ENCODE data around the gene MTFMT.
A peak's percentile ranks its signal among the peaks of the same experiment; 100 is the strongest.
"Not testable (repeated sequence)": the region's sequence is repeated elsewhere in the genome, so short reads cannot be mapped to it uniquely, and the experiment has no call there.

Gene MTFMT

DNA sequence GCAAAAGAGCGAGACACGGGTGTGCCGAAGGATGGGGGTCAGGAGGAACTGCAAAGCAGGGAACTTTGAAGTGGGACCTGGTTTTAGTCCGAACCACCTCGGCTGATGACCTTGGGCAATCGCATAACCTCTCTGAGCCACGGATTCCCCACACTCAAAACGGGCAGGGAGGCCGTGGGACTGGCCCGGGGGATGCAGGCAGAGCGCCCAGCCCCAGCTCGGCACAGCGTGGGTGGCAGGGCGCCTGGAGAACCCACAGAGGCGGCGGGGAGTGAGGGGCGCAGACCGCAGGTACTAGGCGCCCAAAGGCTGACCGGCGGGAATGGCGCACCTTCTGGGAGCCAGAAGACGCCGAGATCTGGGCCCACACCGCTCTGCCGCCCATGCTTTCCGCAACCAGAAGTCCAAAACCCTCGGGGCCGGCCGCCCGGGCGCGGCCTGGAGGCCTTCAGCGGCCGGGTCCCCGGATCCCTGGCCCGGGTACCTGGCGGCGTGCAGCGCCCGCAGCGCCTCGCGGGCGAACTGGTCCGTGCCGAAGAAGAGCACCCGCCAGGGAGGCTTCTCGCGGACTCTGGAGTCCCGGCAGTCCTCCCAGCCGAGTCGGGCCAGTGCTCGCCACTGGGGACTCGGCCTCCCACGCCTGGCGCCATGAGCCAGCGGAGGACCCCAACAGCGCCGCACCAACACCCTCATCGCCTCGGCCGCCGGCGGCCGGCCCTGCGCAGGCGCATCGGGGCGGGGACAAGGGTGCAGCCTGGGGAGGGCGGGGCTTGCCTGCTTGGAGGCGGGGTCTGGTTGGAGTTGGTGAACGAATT is at the start of gene MTFMT:
Gene MTFMT, minus strand, starts transcription at position 719 of the 815 bp plus-strand sequence. Its CDS starts 26 bp downstream, at position 693.
- DNase-seq (ENCODE audit: low read depth in 1 of 2, low spot score in 1 of 2), result peak; percentile 88 to 90

DNA sequence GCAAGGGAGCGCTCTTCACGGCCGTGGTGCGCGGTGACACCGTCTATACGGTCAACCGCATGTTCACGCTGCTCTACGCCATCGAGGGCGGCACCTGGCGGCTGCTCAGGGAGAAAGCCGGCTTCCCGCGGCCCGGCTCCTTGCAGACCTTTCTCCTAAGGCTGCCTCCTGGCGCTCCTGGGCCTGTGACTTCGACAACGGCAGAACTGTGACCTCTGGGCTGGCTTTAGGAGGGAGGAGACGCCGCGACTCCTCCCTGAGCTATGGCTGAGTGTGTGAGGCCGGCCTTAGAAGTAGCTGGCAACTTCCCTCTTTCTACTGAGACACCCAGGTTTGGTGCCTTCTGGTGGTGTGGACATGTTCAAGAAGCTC is 48.5 kb upstream of the MTFMT start:
- DNase-seq (ENCODE audit: low read depth in 1 of 2, low spot score in 1 of 2), result peak; percentile 21 to 32

DNA sequence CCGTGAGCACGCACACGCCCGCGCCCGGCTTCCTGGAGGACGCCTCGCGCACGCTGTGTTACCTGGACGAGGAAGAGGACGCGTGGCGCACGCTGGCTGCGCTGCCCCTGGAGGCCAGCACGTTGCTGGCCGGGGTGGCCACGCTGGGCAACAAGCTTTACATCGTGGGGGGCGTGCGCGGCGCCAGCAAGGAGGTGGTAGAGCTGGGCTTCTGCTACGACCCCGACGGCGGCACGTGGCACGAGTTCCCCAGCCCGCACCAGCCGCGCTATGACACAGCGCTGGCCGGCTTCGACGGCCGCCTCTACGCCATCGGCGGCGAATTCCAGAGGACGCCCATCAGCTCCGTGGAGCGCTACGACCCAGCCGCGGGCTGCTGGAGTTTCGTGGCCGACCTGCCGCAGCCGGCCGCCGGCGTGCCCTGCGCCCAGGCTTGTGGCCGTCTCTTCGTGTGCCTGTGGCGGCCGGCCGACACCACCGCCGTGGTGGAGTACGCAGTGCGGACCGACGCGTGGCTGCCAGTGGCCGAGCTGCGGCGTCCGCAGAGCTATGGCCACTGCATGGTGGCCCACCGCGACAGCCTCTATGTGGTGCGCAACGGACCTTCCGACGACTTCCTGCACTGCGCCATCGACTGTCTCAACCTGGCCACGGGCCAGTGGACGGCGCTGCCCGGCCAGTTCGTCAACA is 48.0 kb upstream of the MTFMT start:
- DNase-seq (ENCODE audit: low read depth in 1 of 2, low spot score in 1 of 2), result no peak

DNA sequence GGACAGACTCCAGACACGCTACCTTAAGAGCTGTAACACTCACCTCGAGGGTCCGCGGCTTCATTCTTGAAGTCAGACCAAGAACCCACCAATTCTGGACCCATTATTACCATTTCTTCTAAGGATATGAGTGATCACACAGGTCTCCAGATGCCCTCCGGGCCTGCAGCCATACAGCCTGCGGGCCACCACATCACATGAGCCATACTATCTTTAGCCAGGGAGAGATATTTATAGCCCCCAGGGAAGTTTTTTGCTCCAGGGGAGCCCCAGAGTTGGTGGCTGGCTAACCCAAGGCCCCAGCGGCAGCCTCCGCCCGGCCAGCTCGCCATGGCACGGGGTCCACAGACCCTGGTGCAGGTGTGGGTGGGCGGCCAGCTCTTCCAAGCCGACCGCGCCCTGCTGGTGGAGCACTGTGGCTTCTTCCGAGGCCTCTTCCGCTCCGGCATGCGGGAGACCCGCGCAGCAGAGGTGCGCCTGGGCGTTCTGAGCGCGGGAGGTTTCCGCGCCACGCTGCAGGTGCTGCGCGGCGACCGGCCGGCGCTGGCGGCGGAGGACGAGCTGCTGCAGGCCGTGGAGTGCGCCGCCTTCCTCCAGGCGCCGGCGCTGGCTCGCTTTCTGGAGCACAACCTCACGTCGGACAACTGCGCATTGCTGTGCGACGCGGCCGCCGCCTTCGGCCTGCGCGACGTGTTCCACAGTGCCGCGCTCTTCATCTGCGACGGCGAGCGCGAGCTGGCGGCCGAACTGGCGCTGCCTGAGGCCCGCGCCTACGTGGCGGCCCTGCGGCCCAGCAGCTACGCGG is 47.2 kb upstream of the MTFMT start, which contains the start of gene KBTBD13:
Gene KBTBD13, plus strand, starts transcription at position 261 of the 805 bp plus-strand sequence. Its CDS starts 70 bp downstream, at position 331.
- no peak for DNase-seq (ENCODE audit: low read depth in 1 of 2, low spot score in 1 of 2)

DNA sequence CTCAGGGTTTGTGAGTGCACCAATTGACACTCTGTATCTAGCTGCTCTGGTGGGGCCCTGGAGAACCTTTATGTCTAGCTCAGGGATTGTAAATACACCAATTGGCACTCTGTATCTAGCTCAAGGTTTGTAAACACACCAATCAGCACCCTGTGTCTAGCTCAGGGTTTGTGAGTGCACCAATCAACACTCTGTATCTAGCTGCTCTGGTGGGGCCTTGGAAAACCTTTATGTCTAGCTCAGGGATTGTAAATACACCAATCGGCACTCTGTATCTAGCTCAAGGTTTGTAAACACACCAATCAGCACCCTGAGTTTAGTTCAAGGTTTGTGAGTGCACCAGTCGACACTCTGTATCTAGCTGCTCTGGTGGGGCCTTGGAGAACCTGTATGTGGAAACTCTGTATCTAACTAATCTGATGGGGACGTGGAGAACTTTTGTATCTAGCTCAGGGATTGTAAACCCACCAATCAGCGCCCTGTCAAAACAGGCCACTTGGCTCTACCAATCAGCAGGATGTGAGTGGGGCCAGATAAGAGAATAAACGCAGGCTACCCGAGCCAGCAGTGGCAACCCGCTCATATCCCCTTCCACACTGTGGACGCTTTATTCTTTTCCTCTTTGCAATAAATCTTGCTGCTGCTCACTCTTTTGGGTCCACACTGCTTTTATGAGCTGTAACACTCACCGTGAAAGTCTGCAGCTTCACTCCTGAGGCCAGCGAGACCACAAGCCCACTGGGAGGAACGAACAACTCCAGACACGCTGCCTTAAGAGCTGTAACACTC is 46.4 kb upstream of the MTFMT start:
- not testable (repeated sequence) for DNase-seq (ENCODE audit: low read depth in 1 of 2, low spot score in 1 of 2)

DNA sequence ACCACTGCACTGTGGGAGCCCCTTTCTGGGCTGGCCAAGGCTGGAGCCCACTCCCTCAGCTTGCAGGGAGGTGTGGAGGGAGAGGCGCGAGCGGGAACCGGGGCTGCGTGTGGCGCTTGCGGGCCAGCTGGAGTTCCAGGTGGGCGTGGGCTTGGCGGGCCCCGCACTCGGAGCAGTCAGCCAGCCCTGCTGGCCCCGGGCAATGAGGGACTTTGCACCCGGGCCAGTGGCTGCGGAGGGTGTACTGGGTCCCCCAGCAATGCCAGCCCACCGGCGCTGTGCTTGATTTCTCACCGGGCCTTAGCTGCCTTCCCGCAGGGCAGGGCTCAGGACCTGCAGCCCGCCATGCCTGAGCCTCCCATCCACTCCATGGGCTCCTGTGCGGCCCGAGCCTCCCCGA is 45.5 kb upstream of the MTFMT start:
- not testable (repeated sequence) for DNase-seq (ENCODE audit: low read depth in 1 of 2, low spot score in 1 of 2)

DNA sequence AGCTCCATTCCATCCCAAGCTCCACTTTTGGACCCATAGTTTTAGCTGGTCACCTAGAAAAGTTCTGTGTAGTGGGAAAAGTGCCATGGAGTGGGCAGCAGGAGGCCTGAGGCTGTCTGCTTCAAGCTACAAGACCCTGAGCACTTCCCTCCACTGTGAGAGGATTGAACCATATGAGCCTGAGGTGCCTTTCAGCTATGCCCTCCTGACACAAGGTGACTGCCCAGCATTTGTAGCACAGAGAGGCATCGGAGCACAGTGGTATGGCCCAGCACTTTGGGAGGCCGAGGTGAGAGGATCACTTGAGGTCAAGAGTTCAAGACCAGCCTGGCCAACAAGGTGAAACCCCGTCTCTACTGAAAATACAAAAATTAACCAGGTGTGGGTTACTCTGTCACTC is 43.2 kb upstream of the MTFMT start:
- DNase-seq (ENCODE audit: low read depth in 1 of 2, low spot score in 1 of 2), result no peak

DNA sequence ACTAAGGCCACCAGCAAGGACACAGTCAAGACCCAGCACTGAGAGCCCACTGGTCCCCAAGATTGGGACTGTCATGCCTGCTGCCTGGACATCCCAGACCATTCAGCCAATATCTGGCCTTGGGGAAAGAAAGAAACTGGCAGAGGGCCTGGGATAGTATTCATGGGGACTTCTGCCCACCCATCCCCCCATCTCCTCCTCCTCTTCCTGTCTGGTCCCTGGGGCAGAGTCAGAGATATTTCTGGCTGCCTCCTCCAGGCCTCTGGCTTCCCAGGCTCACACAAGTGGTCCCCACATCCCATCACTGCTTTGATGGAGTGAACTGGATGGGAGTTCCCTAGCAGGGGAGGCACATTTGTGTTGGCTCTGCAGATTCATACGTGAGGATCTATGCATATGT is 42.6 kb upstream of the MTFMT start:
- no peak for DNase-seq (ENCODE audit: low read depth in 1 of 2, low spot score in 1 of 2)

DNA sequence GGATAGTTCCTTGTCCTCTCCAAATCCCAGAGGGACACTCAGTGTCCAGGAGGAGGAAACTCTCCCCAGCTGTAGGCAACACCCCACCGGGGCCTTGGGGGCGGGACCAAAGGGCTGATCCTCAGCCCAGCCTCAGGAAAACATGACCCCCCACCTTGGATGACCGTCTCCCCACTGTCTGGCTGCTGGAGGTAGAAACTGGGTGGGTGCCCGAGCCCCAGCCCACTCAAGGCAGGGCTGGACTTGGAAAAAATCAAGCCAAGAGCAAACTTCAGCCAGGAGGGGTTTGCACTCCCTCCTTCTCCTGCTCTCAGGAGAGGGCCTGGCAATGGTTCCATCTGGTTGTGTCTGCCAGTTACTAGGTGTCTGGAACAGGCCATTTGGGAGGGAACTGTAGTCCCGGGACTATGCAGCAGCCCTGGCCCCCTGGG is 42.0 kb upstream of the MTFMT start:
- no peak for DNase-seq (ENCODE audit: low read depth in 1 of 2, low spot score in 1 of 2)

DNA sequence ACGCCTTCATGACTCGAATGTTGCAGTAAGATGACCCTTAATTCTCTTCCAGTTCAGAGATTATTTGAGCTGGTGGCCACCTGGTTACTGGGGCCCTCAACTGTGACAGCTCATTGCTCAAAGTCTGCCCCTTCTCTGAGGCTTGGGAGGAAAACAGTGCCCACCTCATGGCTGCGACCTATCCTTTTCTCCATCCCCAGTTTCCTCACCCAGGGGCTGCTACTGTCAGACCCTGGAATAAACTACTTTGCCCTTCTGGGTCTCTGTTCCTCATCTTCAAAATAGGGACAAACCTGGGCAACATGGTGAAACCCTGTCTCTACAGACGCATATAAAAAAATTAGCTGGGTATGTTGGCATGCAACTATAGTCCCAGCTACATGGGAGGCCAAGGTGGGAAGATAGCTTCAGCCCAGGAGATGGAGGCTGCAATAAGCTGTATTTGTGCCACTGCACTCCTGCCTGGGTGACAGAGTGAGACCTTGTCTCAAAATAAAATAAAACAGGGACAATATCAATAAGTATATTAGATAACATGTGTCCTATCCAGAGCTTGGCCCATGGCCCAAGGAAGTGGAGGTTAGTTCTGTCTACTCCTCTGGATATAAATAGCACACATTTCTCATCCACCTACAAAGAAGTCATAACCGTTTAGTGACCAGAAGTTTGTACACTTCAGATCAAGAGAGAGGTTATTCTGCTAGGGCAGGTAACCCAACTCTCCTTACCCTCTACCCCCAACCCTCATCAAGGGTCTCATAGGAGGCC is 40.5 kb upstream of the MTFMT start:
- no peak for DNase-seq (ENCODE audit: low read depth in 1 of 2, low spot score in 1 of 2)

DNA sequence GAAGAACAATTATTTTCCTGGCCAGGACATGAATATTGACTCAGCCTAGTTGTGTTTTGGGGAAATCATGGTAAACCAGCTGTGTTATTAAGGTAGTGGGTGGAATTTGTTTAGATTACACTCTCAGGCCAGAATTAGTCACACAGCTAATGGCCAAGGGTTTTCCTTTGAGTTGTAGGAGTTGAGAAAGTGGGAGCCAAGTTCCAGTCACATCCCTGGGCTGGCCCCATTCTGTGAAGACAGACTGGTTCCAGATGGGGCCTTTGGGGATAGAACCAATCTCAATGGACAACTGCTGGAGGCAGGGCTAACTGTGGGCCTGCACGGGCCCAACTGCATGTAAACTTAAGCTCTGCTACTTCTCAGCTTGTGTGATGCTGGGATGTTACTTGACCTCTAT is 39.7 kb upstream of the MTFMT start:
- no peak for DNase-seq (ENCODE audit: low read depth in 1 of 2, low spot score in 1 of 2)

DNA sequence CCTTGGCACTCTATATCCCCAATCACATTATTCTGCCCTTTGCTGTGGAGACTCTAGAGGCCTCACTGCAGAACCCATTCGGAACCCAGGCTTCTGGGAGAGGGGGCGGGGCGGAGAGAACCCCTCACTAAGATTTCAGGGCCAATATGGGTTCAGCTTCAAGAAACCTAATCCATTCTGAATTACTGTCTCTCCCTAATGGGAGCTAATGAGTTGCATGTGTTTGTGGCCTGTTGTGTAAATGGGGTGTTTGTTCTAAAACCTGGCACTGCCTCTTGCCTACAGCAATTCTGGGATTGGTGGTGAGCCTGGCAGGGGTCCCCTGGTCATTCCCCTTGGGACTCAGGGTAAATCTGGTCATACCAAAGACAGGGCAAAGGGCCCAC is 39.0 kb upstream of the MTFMT start:
- no peak for DNase-seq (ENCODE audit: low read depth in 1 of 2, low spot score in 1 of 2)

DNA sequence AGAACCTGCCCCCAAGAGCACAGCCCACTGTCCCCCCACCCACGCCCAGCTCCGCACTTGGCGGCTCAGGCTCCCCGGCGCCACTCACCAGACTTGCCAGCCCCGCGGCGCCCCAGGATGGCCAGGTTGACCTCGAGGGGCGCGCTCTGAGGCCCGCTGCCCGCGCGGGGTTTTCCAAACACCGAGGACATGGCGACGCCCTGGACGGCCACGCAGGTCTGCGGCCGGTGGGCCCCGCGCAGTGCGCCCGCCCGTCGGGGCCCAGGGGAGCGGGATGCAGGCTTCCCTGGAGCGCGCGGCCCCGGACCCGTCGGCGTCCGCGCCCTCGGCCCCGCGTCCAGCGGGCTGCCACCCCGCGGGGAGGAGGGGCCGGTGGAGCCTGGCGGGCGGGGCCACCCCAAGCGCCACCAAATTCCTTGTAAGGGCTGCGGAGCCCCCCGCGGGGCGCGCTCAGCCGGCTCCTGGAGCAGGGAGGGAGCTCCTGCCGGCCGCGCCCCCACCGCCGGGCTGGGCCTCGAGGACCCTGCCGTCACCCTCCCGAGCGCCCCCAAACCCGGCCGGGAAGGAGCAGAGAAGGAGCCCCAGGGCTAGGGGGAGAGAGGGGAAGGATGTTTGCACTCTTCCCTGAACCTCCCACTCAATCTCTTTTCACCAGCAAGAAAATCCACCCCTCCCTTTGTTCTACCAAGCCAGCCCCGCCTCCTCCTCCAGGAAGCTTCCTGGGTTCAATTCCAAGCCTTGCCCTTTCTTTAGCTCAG is 38.4 kb upstream of the MTFMT start, which contains the start of gene RASL12:
Gene RASL12, minus strand, starts transcription at position 347 of the 758 bp plus-strand sequence. Its CDS starts 156 bp downstream, at position 191.
- no peak for DNase-seq (ENCODE audit: low read depth in 1 of 2, low spot score in 1 of 2)

DNA sequence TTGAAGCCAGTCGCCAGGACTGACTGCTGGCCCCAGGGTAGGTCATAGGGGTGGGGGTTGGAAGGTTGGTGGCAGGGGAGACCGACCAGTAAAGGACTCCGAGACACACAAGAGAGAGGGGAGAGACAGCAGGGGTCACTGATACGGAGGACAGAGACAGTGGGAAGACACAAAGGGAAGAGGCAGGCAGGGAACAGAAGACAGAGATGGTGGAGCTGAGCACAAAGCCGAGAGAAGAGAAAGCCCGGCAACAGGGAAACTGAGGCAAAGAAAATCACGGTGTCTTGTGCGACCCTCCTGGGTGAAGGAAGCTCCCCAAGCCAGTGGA is 37.8 kb upstream of the MTFMT start:
- no peak for DNase-seq (ENCODE audit: low read depth in 1 of 2, low spot score in 1 of 2)

DNA sequence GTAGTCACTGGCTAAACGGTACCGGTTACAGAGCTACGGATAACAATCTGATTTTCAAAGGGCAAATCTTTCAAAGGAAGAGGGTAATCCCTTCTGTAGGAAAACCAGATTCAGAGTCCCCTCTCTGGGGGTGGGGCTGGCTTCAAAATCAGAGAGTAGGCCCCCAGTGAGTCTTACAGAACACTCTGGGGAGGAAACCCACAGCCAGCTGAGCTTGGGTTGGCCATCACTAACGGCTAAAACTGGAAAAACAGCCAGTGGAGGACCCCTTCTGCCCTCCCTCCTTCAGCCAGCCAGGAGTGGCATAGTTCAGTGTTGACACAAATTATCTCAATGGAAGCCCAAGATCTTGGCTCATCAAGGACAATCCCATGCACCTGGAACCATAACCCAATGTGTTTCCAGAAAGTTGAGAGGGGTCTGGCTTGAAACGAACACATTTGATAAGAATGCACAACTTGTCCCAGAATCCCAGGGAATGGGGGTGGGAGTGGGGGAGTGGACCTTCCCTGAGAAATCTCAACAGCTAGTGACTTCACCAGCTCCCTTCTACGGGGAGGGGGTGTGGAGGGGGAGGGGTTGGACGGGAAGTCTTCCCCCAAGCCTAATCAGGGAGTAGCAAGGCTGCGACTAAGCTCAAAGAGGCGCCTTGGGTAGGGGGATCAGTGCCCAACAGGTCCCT is 37.3 kb upstream of the MTFMT start:
- no peak for DNase-seq (ENCODE audit: low read depth in 1 of 2, low spot score in 1 of 2)

DNA sequence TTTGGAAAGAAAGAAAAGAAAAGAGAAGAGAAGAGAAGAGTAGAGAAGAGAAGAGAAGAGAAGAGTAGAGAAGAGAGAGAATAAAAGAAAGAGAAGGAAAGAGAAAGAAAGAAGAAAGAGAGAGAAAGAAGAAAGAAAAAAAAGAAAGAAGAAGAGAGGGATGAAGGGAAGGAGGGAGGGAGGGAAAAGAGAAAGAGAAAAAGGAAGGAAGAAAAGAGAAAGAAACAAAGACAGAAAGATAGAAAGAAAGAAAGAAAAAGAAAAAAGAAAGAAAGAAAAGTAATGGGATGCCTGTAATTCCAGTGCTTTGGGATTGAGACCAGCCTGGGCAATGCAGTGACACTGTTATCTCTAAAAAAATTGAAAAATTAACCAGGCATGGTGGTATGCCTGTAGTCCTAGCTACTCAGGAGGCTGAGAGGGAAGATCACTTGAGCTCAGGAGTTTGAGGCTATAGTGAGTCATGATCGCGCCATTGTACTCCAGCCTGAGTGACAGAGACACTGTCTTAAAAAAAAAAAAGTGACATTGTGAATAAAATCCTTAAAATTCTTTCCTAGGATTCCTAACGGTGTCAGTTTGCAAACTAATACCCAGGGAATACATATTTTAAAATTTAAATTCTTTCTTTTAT is 36.7 kb upstream of the MTFMT start:
- no peak for DNase-seq (ENCODE audit: low read depth in 1 of 2, low spot score in 1 of 2)

DNA sequence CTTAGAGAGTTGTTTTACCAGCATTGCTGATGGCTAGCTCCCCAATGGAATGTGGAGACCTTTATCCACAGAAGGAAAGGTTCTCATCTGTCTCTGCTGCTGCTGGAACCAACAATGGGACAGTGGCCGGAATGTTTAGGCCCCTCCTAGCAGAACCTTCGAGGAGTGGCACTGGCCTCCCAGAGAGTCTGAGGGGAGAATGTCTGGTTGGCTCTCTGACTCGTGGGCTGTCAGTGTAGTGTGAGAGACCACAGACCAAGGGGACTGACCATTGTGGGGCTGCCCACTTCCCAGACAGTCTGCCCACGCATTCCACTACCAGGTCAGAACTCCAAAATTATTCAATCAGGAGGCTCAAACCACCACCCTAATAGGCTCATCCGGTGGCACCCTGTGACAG is 33.3 kb upstream of the MTFMT start:
- DNase-seq (ENCODE audit: low read depth in 1 of 2, low spot score in 1 of 2), result no peak

DNA sequence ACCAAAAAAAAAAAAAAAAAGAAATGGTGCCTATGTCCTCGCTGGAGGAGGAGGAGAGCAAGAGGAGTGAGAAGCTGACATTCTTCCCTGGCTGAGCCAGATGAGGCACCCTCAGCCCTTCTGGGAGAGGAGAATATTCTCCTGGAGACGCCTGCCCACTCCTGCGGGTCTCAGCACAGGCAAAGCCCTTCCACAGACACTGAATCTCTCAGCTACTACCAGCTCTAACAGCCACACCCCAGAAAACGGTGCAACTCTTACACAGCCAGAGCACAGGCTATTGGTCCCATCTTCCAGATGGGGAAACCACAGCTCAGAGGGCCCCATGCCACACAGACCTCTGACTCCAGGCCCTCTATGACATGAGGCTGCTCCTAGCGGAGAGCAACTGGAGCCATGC is 32.6 kb upstream of the MTFMT start:
- no peak for DNase-seq (ENCODE audit: low read depth in 1 of 2, low spot score in 1 of 2)

Measured in activated CD4-positive, alpha-beta T cell treated with anti-CD3 and anti-CD28 coated beads, Interleukin-2, amount 50 U/mL, for 24 hours (primary cell).